Stimulated activated CD4-positive, alpha-beta T cell treated with anti-CD3 and anti-CD28 coated beads, Interleukin-4, amount 100 ng/mL, for 48 hours (primary cell): ENCODE data around the gene TRIM22.
"Not testable (repeated sequence)": the region's sequence is repeated elsewhere in the genome, so short reads cannot be mapped to it uniquely, and the experiment has no call there.

ENCODE experiments used
- DNase-seq, 2 donors: peaks; one replicate each; pipeline ENCODE4 v3.0.0-alpha.2; 2020; ENCODE audit warnings: low read depth in 2 of 2

Gene TRIM22

GRCh38 chr11:5691238-5691963 is 1.8 kb downstream of the TRIM22 start:
- DNase-seq: not testable (repeated sequence)

GRCh38 chr11:5691964-5692361 is 2.4 kb downstream of the TRIM22 start:
- DNase-seq: no peak

DNA sequence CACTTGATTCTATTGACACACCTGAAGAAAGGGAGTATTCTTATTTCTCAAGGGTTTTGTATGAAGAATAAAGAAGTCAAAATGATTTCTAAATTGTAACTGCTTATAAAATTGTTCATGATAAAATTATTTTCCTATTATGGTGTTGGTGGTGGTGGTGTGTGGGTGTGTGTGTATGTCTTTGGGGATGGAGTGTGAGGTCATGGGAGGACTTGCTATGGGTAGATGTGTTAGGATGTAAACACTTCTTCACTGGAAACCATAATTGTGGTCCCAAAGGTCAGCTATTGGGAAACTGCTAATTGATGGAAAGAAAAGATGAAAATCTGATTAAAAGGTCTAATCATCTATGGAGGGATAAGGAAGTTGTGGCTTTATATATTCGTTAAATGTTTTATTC is 5.1 kb downstream of the TRIM22 start:
- no peak for DNase-seq

GRCh38 chr11:5695580-5695979 is 6.0 kb downstream of the TRIM22 start:
- no peak for DNase-seq

DNA sequence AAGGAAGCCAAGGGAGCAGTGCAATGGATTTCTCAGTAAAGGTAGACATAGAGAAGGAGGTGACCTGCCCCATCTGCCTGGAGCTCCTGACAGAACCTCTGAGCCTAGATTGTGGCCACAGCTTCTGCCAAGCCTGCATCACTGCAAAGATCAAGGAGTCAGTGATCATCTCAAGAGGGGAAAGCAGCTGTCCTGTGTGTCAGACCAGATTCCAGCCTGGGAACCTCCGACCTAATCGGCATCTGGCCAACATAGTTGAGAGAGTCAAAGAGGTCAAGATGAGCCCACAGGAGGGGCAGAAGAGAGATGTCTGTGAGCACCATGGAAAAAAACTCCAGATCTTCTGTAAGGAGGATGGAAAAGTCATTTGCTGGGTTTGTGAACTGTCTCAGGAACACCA is 6.6 kb downstream of the TRIM22 start:
- no peak for DNase-seq

DNA sequence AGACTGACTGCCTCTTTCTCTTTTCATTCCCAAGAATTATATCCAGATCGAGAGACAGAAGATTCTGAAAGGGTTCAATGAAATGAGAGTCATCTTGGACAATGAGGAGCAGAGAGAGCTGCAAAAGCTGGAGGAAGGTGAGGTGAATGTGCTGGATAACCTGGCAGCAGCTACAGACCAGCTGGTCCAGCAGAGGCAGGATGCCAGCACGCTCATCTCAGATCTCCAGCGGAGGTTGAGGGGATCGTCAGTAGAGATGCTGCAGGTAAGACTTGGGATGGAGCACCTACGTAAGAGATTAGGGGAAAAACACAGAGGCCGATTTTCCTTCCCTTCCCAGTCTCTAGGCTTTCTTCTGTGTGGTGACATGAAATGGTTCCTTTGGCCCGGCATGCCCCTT is 8.7 kb downstream of the TRIM22 start:
- no peak for DNase-seq

GRCh38 chr11:5700421-5701054 is 10.9 kb downstream of the TRIM22 start:
- DNase-seq: no peak

GRCh38 chr11:5701055-5701577 is 11.5 kb downstream of the TRIM22 start:
- no peak for DNase-seq

DNA sequence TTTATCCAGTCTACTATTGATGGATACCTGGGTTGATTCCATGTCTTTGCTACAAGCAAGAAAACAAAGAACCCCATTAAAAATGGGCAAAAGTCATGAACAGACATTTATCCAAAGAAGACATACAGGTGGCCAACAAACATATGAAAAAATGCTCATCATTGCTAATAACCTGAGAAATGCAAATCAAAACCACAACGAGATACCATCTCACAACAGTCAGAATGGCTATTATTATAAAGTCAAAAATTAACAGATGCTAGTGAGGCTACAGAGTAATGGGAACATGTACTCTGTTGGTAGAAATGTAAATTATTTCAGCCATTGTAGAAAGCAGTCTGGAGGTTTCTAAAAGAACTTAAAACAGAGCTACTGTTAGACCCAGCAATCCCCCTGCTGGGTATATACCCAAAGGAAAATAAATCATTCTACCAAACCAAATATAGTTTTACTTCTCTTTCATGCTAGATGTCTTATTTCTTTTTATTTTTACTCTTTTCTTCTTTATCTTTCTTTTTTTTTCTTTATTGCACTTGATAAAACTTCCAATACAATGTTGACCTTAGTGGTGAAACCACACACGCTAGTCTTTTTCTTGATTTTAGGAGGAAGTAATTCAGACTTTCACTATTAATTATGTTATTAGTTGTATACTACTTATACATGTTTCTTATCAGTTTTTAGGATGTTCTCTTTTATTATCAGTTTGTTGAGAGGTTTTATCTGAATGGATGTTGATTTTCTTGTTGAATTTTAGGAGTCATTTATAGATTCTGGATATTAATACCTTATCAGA is 14.3 kb downstream of the TRIM22 start:
- no peak for DNase-seq

- no peak for DNase-seq
Observed at GRCh38 chr11:5705688-5706087, 16.1 kb downstream of the TRIM22 start.

DNA sequence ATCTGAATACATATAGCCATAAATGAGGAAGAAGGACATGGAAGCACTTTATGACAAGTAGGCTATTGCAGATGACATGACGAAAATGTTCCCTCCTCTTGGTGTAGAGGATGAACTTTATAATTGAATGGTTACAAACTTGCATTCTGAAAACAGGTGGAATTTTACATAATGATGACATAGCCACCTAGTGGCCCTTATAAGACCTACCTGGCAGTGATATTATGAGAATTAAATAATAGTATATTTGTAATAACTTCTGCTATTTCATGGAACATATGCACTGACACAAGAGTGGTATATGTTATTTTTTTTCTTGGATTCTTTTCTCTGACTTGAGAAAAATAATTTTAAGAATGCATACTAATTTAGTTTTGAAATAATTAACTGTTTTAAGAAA is 22.9 kb downstream of the TRIM22 start:
- no peak for DNase-seq

DNA sequence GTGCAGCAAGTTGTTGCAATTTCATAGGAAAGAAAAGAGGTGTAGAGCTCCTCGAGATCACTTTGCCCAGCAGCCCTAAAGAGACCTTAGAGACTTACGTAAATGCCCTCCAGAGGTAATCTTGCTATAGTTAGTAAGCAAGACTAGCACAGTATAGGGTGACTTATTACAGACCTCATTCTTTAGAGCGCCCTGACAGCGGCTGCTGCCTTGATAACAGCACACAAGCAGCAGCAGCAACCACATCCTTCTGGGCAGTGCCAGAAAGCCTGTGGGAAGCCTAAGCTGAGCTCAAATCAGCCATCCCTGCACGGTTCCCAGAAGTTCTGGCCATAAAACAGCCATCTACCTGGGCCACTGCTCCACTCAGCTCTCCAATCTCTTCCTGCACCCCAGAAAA is 24.1 kb downstream of the TRIM22 start:
- DNase-seq: no peak

GRCh38 chr11:5716518-5716917 is 26.9 kb downstream of the TRIM22 start:
- not testable (repeated sequence) for DNase-seq

DNA sequence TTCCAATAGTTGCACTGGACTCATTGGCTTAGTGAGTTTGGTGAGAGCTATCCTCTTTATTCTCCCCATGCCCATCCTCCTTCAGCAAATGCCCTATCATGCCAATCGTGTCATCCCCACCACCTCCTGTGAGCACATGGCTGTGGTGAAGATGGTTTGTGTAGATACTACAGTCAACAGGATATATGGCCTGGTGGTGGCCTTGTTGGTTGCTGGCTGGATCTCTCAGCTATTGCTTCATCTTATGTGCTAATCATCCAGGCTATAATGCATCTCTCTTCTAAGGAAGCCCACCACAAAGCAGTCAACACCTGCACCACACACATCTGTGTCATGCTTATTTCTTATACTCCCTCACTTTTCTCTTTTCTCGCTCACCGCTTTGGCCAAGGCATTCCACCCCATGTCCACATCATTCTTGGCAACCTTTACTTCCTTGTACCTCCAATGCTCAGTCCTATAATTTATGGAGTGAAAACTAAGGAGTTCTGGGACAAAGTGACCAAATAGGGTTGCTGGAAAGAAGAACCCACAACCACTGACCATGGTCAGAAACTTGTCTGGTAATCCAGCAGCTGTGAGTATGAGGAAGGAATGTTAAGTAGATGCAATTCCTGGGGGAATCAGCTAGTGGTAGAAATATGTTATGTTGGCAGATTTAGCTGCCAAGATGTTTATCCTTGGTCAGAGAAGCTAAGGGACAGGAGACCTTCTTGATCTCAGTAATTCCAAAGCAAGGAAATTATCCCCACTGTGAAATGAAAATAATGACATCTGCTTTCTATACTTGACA is 30.3 kb downstream of the TRIM22 start:
- DNase-seq: no peak

GRCh38 chr11:5722622-5723021 is 33.0 kb downstream of the TRIM22 start:
- no peak for DNase-seq

- no peak for DNase-seq
Observed at GRCh38 chr11:5726351-5726750, 36.8 kb downstream of the TRIM22 start.

DNA sequence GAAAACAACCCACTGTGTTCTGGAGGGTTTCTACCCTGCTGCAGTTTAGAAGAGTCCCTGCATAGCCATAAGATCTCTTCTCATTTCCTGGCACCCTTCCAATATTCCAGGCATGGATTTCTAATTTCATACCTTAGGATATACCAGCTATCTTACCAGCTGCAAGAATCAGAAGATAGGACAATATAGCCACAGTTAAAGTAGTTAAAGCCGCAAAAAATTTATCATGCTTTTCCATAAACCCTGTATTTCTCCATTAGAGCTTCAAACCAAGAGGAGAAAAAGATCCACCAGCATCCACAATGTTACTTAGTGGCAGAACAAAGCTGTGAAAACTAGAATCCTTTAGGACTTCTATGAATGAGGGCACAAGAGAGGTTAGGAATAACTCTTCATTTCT is 38.1 kb downstream of the TRIM22 start:
- DNase-seq: no peak

- no peak for DNase-seq
Observed at GRCh38 chr11:5736396-5736795, 46.8 kb downstream of the TRIM22 start, which contains the start of gene OR56B1. Gene OR56B1, plus strand, starts transcription at chr11:5736448. Its CDS starts 69 bp downstream, at chr11:5736517.

GRCh38 chr11:5737091-5737490 is 47.5 kb downstream of the TRIM22 start:
- DNase-seq: no peak

DNA sequence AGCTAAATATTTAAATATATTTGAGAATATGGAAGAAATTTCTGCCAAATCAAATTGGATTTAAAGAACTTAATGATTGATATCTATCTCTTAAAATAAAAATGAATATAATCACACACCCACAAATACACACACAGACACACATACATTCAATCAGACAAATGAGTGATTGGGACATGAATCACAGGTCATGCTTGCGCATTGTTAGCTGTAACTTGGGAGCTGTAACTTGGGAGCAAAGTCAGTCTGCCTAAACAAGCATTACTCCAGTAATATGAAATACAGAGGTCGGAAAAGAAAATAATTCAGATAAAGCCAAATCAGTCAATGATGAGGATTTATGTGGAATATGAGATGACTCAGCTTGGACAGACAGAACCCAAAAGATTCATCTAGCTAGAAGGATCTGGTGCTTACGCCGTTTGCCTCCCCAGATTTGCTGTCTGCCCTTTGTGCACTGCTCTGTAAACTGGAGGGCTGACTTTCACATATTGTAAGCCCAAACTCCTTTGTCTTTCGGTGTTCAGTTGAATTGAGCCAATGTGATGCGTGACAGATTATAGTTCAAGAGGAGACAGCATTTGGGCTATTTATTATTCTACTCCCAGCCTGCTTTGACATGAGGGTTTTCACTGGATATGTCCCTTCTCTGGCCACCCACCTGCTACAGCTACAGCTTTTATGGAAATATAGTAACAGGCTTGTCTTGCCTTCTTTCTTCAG is 48.2 kb downstream of the TRIM22 start:
- no peak for DNase-seq

- no peak for DNase-seq
Observed at GRCh38 chr11:5738431-5738830, 48.8 kb downstream of the TRIM22 start.
